GM12864 (cell line): ENCODE data around the gene ATP2C1.
A peak's percentile ranks its signal among the peaks of the same experiment; 100 is the strongest.

Experiments used
- DNase-seq: peaks from one replicate; pipeline ENCODE4 v3.0.0-alpha.2; 2011; ENCODE audit warnings: low read depth
- H3K4me3 ChIP-seq: 2 replicates; pipeline ENCODE4 v1.5.1; 2011; ENCODE audit warnings: mild to moderate bottlenecking, low read depth, low read length, control low read depth
- CTCF ChIP-seq: IDR thresholded peaks from 2 replicates; pipeline ENCODE4 v1.5.1; 2011; ENCODE audit warnings: low read depth, mild to moderate bottlenecking, moderate library complexity, low read length, control low read depth, inconsistent platforms; ENCODE audit errors: missing control alignments

ATP2C1 gene

GRCh38 chr3:130916507-130917167, 22.8 kb downstream of the ATP2C1 start:
- no peak overlapping the region for H3K4me3 ChIP-seq
- no peak for TF ChIP-seq CTCF
- DNase-seq: no peak

- TF ChIP-seq CTCF: no peak
- no peak overlapping the region for H3K4me3 ChIP-seq
- DNase-seq: no peak
These were observed 24.4 kb downstream of the ATP2C1 start for GRCh38 chr3:130918328-130918727.

- peak; percentile 22 for DNase-seq
- no peak for TF ChIP-seq CTCF
- no peak overlapping the region for H3K4me3 ChIP-seq
These were observed 31.7 kb downstream of the ATP2C1 start for GRCh38 chr3:130925628-130926027.

GRCh38 chr3:130926504-130926903, 32.6 kb downstream of the ATP2C1 start:
- DNase-seq: no peak
- no peak overlapping the region for H3K4me3 ChIP-seq
- no peak for TF ChIP-seq CTCF

- H3K4me3 ChIP-seq: no peak overlapping the region
- no peak for TF ChIP-seq CTCF
- DNase-seq: no peak
These were observed 35.9 kb downstream of the ATP2C1 start for GRCh38 chr3:130929804-130930203.

GRCh38 chr3:130932979-130933378, 39.1 kb downstream of the ATP2C1 start:
- H3K4me3 ChIP-seq: no peak overlapping the region
- TF ChIP-seq CTCF: no peak
- DNase-seq: no peak

GRCh38 chr3:130933801-130934345, 40.0 kb downstream of the ATP2C1 start:
- no peak for DNase-seq
- TF ChIP-seq CTCF: no peak
- H3K4me3 ChIP-seq: no peak overlapping the region
